Right cardiac atrium (tissue), 5 donors: Measurements from ENCODE around the gene CEMIP. TPM values are rescaled to one million over a fixed set of nuclear protein-coding genes. Genes with fewer than 3 reads are reported as not detected.
A peak's percentile ranks its signal among the peaks of the same experiment; 100 is the strongest.

Experiments used
- ATAC-seq, 2 donors: fragments of 200-7000 bp; cut with Tn5 transposase; one replicate each; pipeline versions ENCODE4 v1.8.0 to v1.9.1; 2020; ENCODE audit warnings: moderate library complexity in 2 of 2, mild to moderate bottlenecking in 1 of 2
- DNase-seq, 3 donors: peaks; one replicate each; pipeline ENCODE4 v3.0.0-alpha.2; 2020
- H3K27ac ChIP-seq: one replicate; pipeline ENCODE4 v1.5.1; 2013; ENCODE audit warnings: mild to moderate bottlenecking, low read length, control low read depth, moderate library complexity
- H3K27me3 ChIP-seq: one replicate; pipeline ENCODE4 v1.6.1; 2013; ENCODE audit not compliant: control insufficient read depth, insufficient read depth
- H3K4me1 ChIP-seq: one replicate; pipeline ENCODE4 v1.6.1; 2013; ENCODE audit warnings: low read length; ENCODE audit not compliant: control insufficient read depth, insufficient read depth
- H3K4me3 ChIP-seq: one replicate; pipeline ENCODE4 v1.5.1; 2013; ENCODE audit warnings: low read length, control low read depth
- H3K9me3 ChIP-seq: one replicate; pipeline ENCODE4 v1.6.1; 2013; ENCODE audit warnings: low read length; ENCODE audit not compliant: control insufficient read depth
- WGBS: extraction: QIAGEN DNeasy Blood & Tissue Kit; methylation state at CpG from one replicate; pipeline ENCODE4 v1.1.7; 2013; 5-methylcytosine and 5-hydroxymethylcytosine counted together
- intact Hi-C, 4 donors: fragments of 100-400 bp; cut with DNase I; formaldehyde crosslinking; loops; one replicate each; pipeline versions ENCODE4 v1.11.0 to v1.14.0; 2022 to 2023
- polyA plus RNA-seq: library from polyadenylated mRNA; stranded (reverse); fragments of 200-250 nt; gene quantifications from one replicate; pipeline ENCODE4 v1.2.3, GENCODE V29; 2013
- total RNA-seq, 4 donors: library from RNA; stranded (reverse); fragmentation: NEBNext Ultra II Directional; extraction: Animal tissue kit (Norgen Biotek cat#: 25700); gene quantifications; one replicate each; pipeline ENCODE4 v1.2.1, GENCODE V29; 2021
- donor health status: healthy with polysubstance abuse.
- donor health status: DM: no; HTN: yes; CAD: no.
- donor health status: DM: no; HTN: no; CAD: no.
- donor health status: DM: no; HTN: yes; CAD: no; lungs with severe emphysema.
- donor health status: DM: yes; HTN: yes; CAD: no.

CEMIP gene
- total and polyA plus RNA-seq, 5 donors, result 0.23 to 3.9 (median 2.6) TPM

DNA sequence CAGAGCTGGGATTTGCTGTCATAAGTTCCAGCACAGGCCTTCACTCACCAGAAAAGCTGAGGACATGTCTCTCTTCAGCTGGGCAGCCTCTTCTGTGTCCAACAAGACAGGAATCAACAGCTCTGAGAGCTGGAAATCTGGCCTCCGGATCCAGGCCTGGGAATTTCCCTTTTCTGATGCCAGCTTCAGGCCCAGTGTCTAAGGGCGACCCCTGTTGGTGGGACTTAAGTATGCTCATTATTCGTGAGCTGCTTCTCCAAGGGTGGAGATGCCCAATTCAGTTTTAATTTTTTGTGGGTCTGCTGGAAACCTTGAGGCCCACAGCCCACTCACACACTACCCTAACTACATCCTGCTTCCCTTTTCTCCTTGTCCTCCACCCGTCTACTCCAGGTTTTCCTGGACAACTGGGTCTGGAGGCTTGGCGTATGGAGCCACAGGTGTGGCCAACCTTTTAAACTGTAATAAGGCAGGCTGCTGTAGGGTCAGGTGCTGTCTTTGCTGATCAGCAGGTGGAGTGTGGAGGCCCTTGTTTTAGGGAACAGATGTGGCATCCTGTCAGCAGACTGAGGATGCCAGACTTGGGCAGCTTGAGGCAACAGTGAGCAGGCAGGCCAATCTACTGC, 2.6 kb upstream of the CEMIP start:
- intact Hi-C loops, result loop anchor here (2.0 to 10.0 kb wide), 8 partner anchors 142 to 322 kb away; no protein-coding TSS in a partner anchor
- no peak overlapping the region for H3K4me3 ChIP-seq
- H3K27ac ChIP-seq, result peak overlapping the region; percentile 59
- H3K27me3 ChIP-seq, result no peaks in the 10 kb centered on the region
- 32% methylated on average over 5 of the region's 5 CpGs for WGBS
- peak; percentile 19 to 32 for ATAC-seq
- peaks cover 6% of the 10 kb centered on the region for H3K4me1 ChIP-seq
- peak; percentile 58 to 79 (median 74) for DNase-seq
- H3K9me3 ChIP-seq, result no peaks in the 10 kb centered on the region

DNA sequence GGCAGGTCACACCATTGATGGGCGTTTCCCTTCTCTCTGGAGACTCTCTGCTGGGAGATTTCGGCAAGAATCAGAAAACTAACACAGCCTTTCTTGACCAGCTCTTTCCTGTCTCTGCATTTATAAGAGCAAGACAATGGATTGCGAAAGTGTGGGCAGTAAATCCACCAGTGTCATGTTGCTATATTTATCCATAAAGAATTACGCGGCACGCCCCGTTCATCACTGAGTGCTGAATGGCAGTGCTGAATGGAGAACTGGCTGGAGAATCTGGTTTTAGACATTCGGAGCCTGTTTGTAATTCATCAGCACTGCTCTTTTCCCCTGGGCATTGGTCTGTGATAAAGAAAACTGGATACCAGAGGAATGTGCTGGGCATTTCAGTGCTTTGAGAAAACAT, 2.0 kb upstream of the CEMIP start:
- Histone ChIP-seq H3K4me3 (no peak overlapping the region), H3K9me3 (no peaks in the 10 kb centered on the region), H3K27ac (peak overlapping the region; percentile 59), H3K4me1 (peaks cover 6% of the 10 kb centered on the region), H3K27me3 (no peaks in the 10 kb centered on the region)
- DNase-seq (peak; percentile 58 to 82 (median 58)), ATAC-seq (peak; percentile 64 to 67)
- intact Hi-C loops, result loop anchor here (2.0 to 10.0 kb wide), 8 partner anchors 142 to 322 kb away; no protein-coding TSS in a partner anchor
- WGBS, result 16% methylated on average over 8 of the region's 8 CpGs

GRCh38 chr15:80777826-80778620, 1.1 kb upstream of the CEMIP start:
- WGBS, result 77% methylated on average over 10 of the region's 10 CpGs
- H3K9me3 ChIP-seq, result no peaks in the 10 kb centered on the region
- ATAC-seq, result no peak
- H3K27ac ChIP-seq, result no peak overlapping the region
- H3K27me3 ChIP-seq, result no peaks in the 10 kb centered on the region
- intact Hi-C loops, result loop anchor here (2.0 to 10.0 kb wide), 8 partner anchors 143 to 323 kb away; no protein-coding TSS in a partner anchor
- DNase-seq, result no peak
- H3K4me1 ChIP-seq, result peaks cover 6% of the 10 kb centered on the region
- H3K4me3 ChIP-seq, result no peak overlapping the region

- no peak overlapping the region for H3K27ac ChIP-seq
- no peaks in the 10 kb centered on the region for H3K9me3 ChIP-seq
- ATAC-seq, result no peak
- peaks cover 6% of the 10 kb centered on the region for H3K4me1 ChIP-seq
- H3K4me3 ChIP-seq, result peak overlapping the region; percentile 49
- 24% methylated on average over 7 of the region's 7 CpGs for WGBS
- no peak for DNase-seq
- no peaks in the 10 kb centered on the region for H3K27me3 ChIP-seq
- intact Hi-C loops, result loop anchor here (2.0 to 10.0 kb wide), 7 partner anchors 144 to 324 kb away; no protein-coding TSS in a partner anchor
These were observed 578 bp upstream of the CEMIP start for GRCh38 chr15:80778621-80778963.

- Histone ChIP-seq H3K4me3 (peak overlapping the region; percentile 49), H3K4me1 (peaks cover 6% of the 10 kb centered on the region), H3K27ac (no peak overlapping the region), H3K27me3 (no peaks in the 10 kb centered on the region), H3K9me3 (no peaks in the 10 kb centered on the region)
- ATAC-seq (peak; percentile 27 to 60), DNase-seq (peak; percentile 45 to 68 (median 56))
- intact Hi-C loops, result loop anchor here (2.0 to 10.0 kb wide), 8 partner anchors 145 to 325 kb away; no protein-coding TSS in a partner anchor
- WGBS, result 2% methylated on average over 45 of the region's 45 CpGs
These were observed 667 bp downstream of the CEMIP start for GRCh38 chr15:80779658-80780415.

- intact Hi-C loops, result loop anchor here in 1 of 4 donors (10.0 kb wide), 1 partner anchor 184 kb away; no protein-coding TSS in a partner anchor
- Histone ChIP-seq H3K4me1 (peaks cover 6% of the 10 kb centered on the region), H3K27me3 (no peaks in the 10 kb centered on the region), H3K27ac (no peak overlapping the region), H3K9me3 (no peaks in the 10 kb centered on the region), H3K4me3 (no peak overlapping the region)
- DNase-seq, result peak; percentile 72 to 89 (median 85)
- peak; percentile 48 to 64 for ATAC-seq
- 4% methylated on average over 40 of the region's 40 CpGs for WGBS
These were observed 1.4 kb downstream of the CEMIP start for GRCh38 chr15:80780416-80781221.

GRCh38 chr15:80783260-80783659, 4.1 kb downstream of the CEMIP start:
- Histone ChIP-seq H3K27ac (no peak overlapping the region), H3K4me1 (peaks cover 2% of the 10 kb centered on the region), H3K4me3 (no peak overlapping the region), H3K27me3 (no peaks in the 10 kb centered on the region), H3K9me3 (no peaks in the 10 kb centered on the region)
- no peak for DNase-seq
- intact Hi-C loops, result loop anchor here in 1 of 4 donors (10.0 kb wide), 1 partner anchor 182 kb away; no protein-coding TSS in a partner anchor
- ATAC-seq, result no peak

DNA sequence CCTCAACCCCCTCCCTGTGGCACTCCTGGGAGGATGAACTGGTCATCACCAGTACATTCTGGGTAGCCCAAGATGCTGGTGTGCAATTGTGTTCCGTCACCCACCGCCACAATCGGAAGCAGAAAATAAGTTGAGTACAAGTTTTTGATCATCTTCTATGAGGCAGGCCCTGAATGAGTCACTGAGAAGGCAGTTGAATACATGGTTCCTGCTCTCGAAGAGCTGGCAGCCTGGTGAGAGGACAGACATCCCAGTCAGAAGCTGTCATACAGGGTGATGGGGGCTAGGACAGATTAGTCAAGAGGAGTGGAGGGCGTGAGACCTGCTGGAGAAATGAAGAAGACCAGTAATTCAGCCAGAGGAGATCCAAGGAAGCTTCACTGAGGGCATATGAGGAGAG, 6.2 kb downstream of the CEMIP start:
- ATAC-seq (no peak), DNase-seq (no peak)
- intact Hi-C loops, result loop anchor here in 1 of 4 donors (10.0 kb wide), 1 partner anchor 179 kb away; no protein-coding TSS in a partner anchor
- H3K27ac ChIP-seq, result no peak overlapping the region
- H3K4me3 ChIP-seq, result no peak overlapping the region
- WGBS, result 96% methylated on average over 5 of the region's 5 CpGs
- no peaks in the 10 kb centered on the region for H3K27me3 ChIP-seq
- H3K9me3 ChIP-seq, result no peaks in the 10 kb centered on the region
- peaks cover 2% of the 10 kb centered on the region for H3K4me1 ChIP-seq

DNA sequence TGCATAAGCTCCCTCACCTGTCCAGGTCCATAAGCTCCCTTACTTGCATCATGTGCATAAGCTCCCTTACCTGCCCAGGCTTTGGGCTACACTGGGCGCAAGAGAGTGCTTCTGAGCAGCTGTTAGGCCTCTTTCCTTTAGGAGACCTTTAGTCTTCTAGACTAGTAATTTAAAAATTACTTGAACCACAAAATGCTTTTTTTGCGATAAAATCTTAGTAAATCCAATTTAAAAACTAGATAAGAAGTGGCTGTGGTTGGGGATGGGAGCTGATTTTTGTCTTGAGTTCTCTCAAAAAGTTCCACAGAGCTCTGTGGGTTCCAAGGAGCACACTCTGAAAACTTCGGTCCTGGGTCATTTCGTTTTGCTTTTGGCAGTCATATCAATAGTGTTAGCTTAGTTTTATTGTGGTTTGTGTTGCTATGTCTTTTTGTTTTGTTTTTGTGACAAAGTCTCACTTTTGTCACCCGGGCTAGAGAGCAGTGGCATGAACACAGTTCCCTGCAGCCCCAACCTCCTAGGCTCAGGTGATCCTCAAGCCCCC, 6.7 kb downstream of the CEMIP start:
- Histone ChIP-seq H3K4me3 (no peak overlapping the region), H3K27me3 (no peaks in the 10 kb centered on the region), H3K27ac (no peak overlapping the region), H3K4me1 (no peaks in the 10 kb centered on the region), H3K9me3 (no peaks in the 10 kb centered on the region)
- ATAC-seq (no peak), DNase-seq (no peak)
- WGBS, result 87% methylated on average over 5 of the region's 5 CpGs
- intact Hi-C loops, result loop anchor here in 1 of 4 donors (10.0 kb wide), 1 partner anchor 179 kb away; no protein-coding TSS in a partner anchor

DNA sequence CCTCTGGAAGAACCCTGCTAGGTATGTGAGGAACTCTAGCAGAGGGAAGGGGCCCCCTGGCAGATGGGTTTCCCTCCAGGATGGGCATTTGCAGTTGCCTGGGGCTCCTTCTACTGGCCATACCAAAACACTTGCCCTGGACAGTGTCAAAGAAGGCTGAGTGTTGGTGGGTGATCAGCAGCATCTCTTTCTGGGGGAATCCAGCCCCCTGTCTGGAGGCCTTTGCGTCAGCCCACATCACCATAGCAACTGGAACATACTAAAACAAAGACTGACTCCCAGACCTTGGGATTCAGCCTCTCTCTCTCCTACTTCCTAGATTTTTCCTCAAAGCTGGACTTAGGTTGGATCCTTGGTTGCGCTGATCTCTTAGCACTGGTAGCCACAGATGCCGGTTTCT, 8.1 kb downstream of the CEMIP start:
- intact Hi-C loops, result loop anchor here in 1 of 4 donors (10.0 kb wide), 1 partner anchor 177 kb away; no protein-coding TSS in a partner anchor
- Histone ChIP-seq H3K4me3 (no peak overlapping the region), H3K9me3 (no peaks in the 10 kb centered on the region), H3K27me3 (no peaks in the 10 kb centered on the region), H3K27ac (no peak overlapping the region), H3K4me1 (no peaks in the 10 kb centered on the region)
- DNase-seq (no peak), ATAC-seq (no peak)
- 83% methylated on average over 3 of the region's 3 CpGs for WGBS
